Measurements from ENCODE around the gene CMTM3.
"Not testable (repeated sequence)": the region's sequence is repeated elsewhere in the genome, so short reads cannot be mapped to it uniquely, and the experiment has no call there.

The CMTM3 gene

DNA sequence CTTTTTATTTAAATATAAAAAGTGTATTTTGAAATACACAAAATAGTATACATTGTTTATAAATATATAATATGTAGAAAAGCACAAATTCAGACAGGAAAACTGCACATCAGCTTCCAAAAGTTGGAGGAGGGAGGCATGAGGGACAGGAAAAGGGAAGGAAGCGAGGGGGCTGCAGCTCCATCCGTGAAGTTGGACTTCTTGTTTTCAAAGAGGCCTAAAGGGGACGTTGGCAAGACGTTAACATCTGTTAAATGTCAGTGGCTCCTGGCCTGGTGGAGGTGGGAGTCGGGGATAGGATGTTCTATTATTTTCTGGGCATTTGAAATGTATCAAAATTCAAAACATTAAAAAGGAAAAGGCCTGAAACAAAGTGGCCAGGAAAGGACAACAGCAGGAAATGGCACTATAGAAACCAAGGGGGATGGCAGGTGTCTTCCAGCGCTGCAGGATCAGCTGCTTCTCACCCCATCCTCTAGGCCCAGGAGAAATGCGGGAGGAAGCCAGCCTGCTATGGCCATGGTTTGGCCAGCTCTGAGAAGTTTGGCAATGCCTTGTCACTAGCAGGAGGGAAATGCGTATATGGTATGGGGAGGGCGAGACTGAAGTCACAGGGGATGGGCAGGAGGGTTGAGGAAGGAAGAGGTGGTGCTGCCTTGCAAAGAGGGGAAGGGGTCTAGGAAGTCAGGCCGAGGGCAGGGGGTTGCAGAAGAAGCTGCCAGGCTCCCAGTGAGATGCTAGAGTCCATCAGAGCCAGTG is 18.8 kb upstream of the CMTM3 start:
- peak; percentile 78 to 79 for DNase-seq

DNA sequence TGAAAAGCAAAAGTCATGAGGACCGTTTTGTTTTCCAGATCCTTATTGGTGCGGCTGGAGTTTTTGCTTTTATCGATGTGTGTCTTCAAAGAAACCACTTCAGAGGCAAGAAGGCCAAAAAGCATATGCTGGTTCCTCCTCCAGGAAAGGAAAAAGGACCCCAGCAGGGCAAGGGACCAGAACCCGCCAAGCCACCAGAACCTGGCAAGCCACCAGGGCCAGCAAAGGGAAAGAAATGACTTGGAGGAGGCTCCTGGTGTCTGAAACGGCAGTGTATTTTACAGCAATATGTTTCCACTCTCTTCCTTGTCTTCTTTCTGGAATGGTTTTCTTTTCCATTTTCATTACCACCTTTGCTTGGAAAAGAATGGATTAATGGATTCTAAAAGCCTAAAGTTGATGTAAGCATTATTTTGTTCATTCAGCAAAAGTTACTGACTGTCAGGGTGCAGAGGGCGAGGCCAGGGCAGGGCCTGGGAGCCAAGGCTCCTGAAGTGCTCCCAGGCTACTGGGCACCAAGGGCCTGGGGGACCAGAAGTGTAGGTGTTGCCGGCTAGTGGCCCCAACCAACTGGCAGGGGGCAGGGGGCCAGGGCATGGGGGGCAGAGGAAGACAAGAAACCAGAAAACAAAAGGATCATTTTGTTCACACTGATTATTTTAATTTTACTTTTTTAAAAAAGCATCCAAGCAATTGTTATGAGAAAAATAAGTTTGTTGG is 16.5 kb upstream of the CMTM3 start:
- peak; percentile 24 to 59 for DNase-seq

DNA sequence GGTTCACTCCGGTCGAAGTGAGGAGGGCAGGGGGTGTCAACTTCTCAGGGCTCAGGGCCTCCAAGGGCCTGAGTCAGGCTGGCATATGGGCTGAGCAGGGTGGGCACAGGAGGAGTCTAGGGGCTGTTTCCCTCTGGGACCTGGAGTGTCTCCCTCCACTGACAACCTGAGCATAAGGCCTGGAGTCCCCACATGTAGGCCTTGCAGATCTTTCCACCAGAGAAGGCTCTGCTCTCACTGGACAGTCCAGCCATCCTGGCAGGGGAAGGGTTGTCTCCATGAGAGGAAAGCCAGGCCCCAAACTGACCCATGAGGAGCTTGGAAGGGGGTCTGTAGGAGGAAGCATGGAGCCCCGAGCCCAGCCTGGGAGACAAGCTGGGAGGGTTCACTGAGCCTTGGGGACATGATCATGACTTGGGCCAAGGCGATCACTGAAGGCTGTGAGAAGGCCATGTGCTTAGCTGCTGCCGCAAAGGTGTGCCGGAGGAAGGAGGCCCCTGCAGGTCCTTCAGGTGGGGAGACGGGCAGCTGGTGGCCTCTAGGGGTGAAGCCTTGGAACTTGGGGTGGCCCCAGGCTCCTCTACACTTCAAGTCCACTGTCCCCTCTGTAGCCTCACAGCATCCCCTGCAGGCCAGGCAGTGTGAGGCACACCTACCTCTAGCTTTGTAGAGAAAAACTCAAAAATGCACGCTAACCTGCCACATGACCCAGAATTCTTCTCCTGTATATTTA is 15.4 kb upstream of the CMTM3 start:
- DNase-seq = peak; percentile 77 to 80

DNA sequence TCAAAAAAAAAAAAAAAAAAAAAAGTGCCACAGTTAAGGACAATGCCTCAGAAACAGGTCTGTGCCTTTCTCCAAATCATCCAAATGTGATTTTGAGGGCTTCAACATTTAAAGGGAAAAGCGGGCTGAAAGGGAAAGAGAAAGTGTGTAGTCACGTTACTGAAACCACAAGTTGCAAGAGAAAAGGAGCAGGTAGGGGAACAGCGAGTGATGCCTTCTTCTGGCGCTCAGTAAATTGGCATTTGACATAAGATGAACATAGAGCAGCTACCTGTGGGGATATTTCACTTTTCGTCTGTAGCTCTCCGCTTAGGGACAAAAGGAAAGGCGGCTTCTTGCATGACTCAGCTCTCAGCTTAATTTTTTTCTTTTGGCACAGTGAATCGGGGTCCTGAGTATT is 14.2 kb upstream of the CMTM3 start:
- peak in 1 of 2 experiments; percentile 14 for DNase-seq

DNA sequence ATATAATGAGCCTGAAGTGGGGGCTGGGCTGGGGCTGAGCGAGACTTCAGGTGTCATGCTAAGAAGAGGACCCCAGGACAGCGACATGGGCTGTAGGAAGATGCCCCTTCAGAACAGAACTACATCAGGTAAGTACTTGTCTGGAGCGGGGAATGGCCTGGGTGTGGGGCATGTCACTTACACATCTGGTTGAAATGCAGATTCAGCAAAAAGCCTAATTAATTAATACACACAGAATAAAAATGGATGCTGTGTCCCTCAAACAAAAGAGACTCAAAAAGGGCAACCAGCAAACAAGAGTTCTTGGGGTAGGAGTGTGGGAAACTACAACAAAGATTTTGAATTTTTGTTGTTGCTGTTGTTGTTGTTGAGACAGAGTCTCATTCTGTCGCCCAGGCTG is 13.5 kb upstream of the CMTM3 start:
- DNase-seq = no peak

DNA sequence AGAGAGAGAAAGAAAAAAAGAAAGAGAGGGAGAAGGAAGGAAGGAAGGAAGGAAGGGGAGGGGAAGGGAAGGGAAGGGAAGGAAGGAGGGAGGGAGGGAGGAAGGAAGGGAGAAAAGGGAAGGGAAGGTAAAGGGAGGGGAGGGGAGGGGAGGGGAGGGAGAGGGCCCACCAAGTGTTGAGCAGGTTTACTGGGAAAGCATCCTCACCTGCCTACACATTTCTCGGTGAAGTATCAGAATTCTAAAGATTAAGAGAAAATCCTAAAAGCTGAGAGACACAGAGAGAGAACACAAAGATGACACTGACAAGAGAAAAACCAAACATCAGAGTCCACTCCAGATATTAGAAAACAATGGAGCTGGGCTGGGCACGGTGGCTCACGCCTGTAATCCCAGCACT is 12.3 kb upstream of the CMTM3 start:
- DNase-seq = no peak

DNA sequence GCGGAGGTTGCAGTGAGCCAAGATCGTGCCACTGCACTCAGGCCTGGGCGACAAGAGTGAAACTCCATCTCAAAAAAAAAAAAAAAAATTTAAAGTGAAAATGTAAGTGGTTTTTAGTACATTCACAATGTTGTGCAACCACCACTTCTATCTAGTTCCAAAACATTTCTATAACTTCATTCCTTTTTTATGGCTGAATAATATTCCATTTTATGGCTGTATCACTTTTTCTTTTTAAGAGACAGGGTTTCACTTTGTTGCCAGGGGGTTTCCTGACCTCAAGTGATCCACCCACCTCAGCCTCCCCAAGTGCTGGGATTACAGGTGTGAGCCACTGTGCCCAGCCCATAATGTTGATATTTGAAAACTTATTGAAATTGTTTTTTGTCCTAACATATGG is 11.7 kb upstream of the CMTM3 start:
- DNase-seq = no peak

DNA sequence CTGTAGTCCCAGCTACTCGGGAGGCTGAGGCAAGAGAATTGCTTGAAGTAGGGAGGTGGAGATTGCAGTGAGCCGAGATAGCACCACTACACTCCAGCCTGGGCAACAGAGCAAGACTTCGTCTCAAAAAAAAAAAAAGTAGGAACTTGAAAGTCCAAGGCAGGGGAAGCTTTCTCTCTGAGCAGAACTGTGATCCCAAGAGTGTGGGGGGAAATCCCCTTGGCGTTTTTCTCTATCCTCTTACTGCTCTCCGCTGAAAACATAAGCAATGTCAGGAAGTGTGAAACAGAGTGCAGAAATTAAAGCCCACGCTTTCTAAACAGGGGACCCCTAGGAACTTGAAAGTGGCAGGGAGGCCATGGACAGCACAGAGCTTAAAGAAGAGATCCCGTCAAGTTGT is 9.8 kb upstream of the CMTM3 start:
- no peak for DNase-seq

DNA sequence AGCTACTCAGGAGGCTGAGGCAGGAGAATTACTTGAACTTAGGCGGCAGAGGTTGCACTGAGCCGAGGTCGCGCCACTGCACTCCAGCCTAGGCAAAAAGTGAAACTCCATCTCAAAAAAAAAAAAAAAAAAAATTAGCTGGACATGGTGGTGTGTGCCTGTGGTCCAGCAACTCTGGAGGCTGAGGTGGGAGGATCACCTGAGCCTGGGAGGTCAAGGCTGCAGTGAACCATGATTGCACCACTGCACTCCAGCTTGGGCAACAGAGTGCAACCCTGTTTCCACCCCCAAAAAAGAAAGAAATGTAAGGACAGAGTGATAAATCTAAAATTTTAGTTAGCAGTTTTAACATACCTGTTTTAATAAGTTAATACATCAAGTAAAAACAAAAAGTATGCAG is 7.9 kb upstream of the CMTM3 start:
- DNase-seq = not testable (repeated sequence)

DNA sequence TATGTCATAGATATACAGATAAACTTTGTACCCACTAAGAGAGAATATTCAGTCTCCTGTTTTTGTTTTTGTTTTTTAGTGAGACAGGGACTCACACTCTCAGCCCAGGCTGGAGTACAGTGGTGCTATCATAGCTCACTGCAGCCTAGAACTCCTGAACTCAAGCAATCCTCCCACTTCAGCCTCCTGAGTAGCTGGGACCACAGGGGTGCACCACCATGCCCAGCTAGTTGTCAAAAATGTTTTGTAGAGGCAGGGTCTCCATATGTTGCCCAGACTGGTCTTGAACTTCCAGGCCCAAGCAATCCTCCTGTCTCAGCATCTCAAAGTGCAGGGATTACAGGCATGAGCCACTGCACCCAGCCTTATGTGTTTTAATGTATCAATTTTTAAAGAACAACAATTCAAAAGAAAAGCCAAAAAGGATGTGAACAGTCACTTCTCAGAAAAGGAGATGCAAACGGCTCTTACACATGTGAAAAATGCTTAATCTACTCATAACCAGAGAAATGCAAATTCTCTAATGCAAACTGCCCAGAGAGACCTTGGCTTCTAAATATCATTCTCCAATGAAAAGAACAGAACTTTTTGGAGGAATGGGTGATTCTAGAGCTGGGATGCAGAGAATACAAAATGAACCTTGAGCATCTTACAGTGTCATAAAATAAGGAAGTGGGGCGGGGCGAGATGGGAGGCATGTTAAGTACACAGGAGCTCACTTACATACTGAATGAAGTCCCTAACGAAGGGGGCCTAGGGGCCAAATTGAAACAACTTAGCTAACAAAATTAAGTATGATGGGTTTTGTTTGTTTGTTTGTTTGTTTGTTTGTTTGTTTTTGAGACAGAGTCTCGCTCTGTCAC is 7.3 kb upstream of the CMTM3 start:
- no peak for DNase-seq

DNA sequence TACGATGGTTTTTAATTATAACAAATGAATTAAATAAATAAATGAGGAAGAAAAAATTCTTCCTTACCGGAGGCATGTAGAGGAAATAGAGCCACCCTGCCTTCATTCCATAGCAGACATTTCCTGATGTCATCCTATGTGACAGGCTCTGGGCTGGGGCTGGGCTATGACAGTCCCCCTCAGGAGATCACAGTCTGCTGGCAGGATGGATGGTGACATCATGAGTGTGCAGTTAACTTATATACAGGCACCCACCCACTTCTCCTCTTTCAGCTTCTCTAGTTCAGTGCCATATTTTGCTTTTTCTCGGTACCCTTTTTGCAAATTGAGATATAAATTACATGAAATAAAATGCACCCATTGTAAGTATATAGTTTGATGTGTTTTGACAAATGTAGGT is 6.4 kb upstream of the CMTM3 start:
- DNase-seq = peak in 1 of 2 experiments; percentile 32

DNA sequence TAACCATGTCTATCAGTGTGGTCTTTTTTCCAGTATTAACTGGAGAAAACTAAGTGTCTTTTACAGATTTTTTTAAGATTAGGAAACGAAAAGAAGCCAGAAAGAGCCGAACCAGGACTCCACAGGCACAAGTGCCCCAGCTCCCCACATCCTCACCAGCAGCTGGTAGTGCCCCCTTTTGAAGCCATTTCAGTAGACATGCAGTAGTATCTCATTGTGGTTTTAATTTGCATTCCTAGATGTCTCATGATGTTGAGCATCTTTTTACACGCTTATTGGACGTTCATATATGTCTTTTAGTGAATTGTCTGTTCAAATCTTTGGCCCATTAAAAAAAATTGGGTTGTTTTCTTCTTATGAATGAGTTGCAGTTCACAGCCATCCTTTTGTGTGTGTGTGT is 4.8 kb upstream of the CMTM3 start:
- DNase-seq = no peak

DNA sequence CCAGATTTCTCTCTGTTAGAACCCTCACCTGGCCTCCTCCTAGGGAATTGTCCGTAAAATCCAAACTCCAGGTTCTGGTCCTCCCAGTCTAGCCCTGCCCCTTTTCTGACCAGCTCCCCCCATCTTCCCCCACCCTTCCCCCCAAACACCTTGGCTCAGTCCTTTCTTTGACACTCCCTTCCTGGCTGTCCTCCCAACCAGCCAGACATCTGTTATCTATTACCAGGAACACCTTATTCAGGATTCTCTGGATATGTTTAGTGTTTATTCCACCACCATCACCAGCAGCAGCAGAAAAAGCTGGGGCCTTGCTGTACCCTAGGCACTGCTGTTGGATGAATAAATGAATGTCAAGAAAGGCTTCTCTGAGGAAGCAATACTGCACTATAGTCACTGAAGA is 4.0 kb upstream of the CMTM3 start:
- no peak for DNase-seq

DNA sequence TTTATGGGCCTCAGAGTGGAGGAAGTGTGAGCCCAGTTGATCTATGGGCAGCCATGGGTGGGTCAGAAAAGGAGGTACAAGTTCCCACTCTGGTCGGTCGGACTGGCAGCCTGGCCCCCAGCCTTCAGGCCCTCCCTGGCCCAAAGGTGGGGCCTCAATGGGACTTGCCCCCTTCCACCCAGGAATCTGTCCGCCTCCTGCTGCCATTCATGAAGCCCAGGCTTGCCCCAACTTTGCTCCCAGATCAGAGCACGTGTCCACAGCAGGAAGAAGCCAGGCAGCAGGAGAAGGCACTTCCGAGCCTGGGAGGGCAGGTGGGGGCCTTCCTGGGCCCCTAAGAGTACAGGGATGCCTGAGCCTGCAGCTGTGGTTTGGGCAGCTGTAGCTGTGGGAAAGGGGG is 3.0 kb upstream of the CMTM3 start:
- no peak for DNase-seq

DNA sequence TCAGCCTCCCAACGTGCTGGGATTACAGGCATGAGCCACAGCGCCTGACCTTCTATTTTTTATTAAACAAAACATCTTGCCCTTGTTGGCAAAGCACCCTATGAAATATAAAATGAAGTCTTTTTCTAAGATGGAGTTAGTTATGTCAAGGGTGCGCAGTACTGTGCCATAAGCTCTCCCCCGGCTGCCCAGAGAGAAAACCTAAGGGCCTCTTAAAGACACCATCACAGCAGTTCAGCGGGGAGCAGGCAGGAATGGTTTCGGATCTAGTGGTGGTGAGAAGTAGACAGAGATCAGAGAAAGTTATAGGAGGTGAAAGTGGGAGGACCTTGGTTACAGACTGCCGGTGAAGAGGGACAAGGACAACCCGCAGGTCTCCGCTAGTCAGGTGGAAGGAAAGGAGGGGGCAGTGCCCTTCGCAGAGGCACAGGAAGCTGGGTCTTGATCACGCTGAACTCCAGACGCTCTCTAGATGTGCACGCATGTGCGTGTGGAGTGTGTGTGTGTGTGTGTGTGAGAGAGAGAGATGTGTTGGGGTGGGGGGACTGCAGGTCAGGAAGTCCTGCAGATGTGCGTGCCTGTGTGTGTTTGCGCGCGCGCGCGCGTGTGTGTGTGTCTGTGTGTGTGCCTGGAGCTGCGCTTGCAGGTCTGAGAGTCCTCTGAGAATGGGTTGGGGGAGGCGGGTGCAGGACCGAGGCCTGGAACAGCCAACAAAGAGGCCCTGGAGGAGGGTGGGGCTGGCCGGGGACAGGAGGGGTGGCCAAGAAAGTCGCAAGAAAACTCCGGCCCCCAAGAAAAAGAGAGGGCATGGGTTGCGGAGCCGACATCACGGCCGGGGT is 748 bp upstream of the CMTM3 start:
- peak; percentile 89 to 91 for DNase-seq

DNA sequence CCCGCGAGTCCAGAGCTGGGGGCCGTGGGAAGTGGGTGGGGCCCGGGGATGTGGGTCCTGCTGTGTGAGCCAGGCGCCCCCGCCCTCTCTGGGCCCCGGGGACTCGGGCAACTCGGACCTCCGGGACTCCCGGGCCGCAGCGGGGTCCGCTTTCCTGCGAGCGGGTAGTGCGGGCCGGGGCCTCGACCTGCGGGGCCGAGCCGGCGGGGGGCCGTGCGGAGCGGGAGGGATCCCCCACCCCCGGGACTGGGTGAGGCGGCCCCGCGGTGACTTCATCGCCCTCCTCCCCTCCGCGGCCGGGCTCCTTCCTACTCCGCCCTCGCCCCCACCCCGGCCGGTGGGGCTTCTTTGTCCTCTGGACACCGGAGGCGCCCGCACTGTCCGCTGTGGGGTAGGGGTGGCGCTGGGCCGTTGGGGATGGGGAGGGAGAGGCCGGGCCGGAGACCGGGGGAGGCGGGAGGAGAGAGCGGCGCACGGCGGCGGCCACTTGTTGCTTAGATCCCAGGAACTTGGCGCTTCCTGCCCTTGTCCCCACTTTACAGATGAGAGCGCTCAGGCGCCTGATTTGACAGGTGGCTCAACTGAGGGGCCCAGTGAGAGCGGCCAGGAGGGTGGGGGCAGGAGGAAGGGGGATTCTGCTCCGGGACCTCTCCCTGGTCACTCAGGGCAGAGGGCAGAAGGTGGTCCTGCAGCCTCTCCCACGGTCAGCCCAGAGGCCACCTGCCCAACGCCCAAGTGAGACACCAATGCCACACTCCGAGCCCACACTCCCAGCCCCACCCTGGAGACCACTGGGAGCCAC is 874 bp downstream of the CMTM3 start:
- peak in 1 of 2 experiments; percentile 14 for DNase-seq

DNA sequence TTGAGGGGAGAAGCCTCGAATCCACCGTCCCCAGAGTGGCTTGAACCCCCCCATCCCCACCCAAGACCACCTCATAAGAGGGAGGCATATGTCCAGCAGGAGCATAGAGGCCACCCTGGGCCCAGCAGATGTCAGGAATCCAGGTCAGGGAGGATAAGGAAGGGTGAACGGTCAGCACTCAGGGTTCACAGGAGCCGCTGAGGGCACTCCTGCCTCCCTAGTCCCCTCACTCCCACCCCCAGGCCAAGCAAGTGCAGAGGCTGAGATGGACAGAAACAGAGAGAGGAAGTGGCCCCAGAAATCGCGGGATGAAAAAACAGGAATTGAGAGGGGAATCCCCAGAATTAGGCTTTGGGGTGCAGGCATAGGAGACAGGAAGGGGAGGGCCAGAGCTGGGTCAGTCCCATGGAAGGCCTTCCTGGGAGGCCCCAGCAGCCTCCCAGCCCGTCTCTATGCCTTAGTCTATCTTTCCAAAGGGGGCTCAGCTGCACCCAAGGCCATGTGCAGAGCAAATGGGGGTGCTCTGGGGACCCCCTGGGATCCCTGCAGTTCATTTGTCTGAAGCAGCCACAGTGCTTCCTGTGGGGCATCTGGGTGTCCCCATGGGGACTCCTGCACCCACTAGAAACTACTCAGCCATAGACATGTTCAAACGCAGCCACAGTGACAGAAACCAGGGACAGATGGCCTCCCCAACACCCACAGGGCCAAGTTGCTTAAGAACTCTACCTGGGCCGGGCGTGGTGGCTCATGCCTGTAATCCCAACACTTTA is 1.7 kb downstream of the CMTM3 start:
- peak in 1 of 2 experiments; percentile 29 for DNase-seq

DNA sequence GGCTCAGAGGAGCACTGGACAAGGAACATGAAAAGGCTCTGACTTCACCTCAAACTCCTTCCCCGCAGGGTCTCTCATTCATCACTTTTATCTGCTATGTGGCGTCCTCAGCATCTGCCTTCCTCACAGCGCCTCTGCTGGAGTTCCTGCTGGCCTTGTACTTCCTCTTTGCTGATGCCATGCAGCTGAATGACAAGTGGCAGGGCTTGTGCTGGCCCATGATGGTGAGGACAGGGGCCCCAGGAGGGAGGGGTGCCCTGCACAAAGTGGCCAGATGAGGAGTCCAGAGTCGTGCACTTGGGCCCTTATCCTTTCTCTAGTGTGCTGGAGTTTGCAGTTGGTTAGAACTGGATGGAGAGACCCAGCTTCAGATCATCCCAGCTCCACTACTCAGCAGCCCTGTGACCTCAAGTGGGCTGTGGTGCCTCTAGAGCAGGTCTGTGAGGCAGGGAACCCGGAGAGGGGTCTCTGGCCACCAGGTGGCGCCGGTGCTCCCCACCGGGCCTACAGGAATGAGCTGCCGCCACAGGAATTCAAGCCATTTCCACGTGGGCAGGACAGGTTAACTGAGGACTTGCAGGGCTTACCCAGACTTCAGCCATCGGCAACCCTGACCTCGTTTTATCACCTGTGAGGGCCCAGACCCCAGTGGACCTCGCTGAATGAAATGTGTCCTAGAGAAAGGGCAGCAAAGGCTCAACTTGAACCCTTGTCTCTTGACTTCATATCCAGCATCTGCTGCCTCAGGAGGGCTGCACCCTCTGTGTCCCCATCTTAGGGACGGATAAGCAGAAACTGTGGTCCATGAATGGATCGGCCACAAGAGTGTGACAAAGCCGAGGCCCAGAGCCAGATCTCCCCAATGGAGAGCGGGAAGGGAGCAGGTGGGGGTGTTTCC is 4.0 kb downstream of the CMTM3 start:
- DNase-seq = peak; percentile 84 to 85

DNA sequence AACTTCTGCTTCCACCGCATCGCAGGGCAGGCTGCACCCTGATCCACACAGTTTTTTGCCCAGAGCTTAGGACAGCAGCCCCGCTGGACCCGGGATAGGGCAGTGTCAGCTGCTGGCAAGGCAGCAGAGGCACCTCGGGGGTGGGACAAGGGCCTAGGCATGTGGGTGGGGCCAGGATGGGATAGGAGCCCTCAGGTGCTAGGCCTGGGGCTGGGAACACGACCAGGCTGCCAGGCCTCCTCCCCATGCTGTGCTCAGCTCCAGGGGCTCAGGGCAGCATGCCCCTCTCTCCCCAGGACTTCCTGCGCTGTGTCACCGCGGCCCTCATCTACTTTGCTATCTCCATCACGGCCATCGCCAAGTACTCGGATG is 4.6 kb downstream of the CMTM3 start:
- no peak for DNase-seq
